Neural cell (in vitro differentiated cells): ENCODE data around the gene ZNF300.

Experiments used
- CTCF ChIP-seq: fragments of 450-650 bp; IDR thresholded peaks from 2 replicates; pipeline ENCODE4 v1.5.1; 2014; ENCODE audit warnings: antibody characterized with exemption, mild to moderate bottlenecking, moderate library complexity; ENCODE audit not compliant: poor library complexity, severe bottlenecking
- EZH2 ChIP-seq: fragments of 200-600, 300-800 bp; shearing (Covaris generic), sonication (generic); IDR thresholded peaks from 2 replicates; pipeline ENCODE4 v1.6.1; 2014; ENCODE audit warnings: antibody characterized with exemption, low read length, borderline replicate concordance, mild to moderate bottlenecking; ENCODE audit not compliant: insufficient read depth, poor library complexity, severe bottlenecking

GRCh38 chr5:150895431-150896428 lies 9.1 kb downstream of the ZNF300 start:
- TF ChIP-seq EZH2 = no peak
- TF ChIP-seq CTCF = no peak
